Panc1 (cell line): ENCODE measurements around the gene CHRM2.

Source experiments
- POLR2AphosphoS5 ChIP-seq: IDR thresholded peaks from 2 replicates; pipeline ENCODE4 v1.6.1; 2012; ENCODE audit warnings: mild to moderate bottlenecking, low read depth, low read length, moderate library complexity
- SIN3A ChIP-seq: IDR thresholded peaks from 2 replicates; pipeline ENCODE4 v1.6.1; 2012; ENCODE audit warnings: low read depth, mild to moderate bottlenecking, low read length, moderate library complexity, borderline replicate concordance; ENCODE audit not compliant: insufficient read depth
- TCF7L2 ChIP-seq: IDR thresholded peaks from 2 replicates; pipeline ENCODE4 v1.6.1; 2011; ENCODE audit warnings: mild to moderate bottlenecking, low read depth, low read length, inconsistent platforms
- TF ChIP-seq, protein P1 (sequence below): fragments of 450-650 bp; IDR thresholded peaks from 2 replicates; pipeline ENCODE4 v1.5.1; 2017; ENCODE audit warnings: mild to moderate bottlenecking
- TF ChIP-seq, protein P2 (sequence below), 2 experiments: IDR thresholded peaks; 2 replicates each; pipeline ENCODE4 v1.6.1; 2011 to 2012; ENCODE audit warnings: low read depth in 2 of 2, control low read depth in 1 of 2, low read length in 1 of 2, mild to moderate bottlenecking in 1 of 2, moderate library complexity in 1 of 2; ENCODE audit not compliant: insufficient read depth in 1 of 2

DNA sequence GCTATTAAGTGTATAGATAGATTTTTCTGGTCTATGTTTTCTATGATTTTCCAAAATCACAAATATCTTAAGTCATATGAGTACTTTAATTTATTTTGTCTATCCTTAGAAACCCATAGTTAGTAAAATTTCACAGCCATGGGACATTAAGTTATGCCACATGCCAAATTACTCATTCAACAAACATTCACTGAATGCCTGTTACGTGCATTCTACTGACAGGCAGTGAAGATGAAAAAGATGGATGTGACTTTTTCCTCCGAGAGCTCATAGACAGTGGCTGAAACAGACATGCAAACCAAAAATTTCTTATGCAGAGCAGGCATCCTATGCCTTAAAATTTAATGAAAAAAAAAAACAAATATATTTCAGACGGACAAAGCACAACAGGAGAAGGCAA, 84.9 kb downstream of the CHRM2 start:
- TF ChIP-seq, protein P1, sequence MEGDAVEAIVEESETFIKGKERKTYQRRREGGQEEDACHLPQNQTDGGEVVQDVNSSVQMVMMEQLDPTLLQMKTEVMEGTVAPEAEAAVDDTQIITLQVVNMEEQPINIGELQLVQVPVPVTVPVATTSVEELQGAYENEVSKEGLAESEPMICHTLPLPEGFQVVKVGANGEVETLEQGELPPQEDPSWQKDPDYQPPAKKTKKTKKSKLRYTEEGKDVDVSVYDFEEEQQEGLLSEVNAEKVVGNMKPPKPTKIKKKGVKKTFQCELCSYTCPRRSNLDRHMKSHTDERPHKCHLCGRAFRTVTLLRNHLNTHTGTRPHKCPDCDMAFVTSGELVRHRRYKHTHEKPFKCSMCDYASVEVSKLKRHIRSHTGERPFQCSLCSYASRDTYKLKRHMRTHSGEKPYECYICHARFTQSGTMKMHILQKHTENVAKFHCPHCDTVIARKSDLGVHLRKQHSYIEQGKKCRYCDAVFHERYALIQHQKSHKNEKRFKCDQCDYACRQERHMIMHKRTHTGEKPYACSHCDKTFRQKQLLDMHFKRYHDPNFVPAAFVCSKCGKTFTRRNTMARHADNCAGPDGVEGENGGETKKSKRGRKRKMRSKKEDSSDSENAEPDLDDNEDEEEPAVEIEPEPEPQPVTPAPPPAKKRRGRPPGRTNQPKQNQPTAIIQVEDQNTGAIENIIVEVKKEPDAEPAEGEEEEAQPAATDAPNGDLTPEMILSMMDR: no peak
- no peak for TF ChIP-seq TCF7L2
- no peak for TF ChIP-seq POLR2AphosphoS5
- TF ChIP-seq SIN3A: no peak
- TF ChIP-seq, protein P2, sequence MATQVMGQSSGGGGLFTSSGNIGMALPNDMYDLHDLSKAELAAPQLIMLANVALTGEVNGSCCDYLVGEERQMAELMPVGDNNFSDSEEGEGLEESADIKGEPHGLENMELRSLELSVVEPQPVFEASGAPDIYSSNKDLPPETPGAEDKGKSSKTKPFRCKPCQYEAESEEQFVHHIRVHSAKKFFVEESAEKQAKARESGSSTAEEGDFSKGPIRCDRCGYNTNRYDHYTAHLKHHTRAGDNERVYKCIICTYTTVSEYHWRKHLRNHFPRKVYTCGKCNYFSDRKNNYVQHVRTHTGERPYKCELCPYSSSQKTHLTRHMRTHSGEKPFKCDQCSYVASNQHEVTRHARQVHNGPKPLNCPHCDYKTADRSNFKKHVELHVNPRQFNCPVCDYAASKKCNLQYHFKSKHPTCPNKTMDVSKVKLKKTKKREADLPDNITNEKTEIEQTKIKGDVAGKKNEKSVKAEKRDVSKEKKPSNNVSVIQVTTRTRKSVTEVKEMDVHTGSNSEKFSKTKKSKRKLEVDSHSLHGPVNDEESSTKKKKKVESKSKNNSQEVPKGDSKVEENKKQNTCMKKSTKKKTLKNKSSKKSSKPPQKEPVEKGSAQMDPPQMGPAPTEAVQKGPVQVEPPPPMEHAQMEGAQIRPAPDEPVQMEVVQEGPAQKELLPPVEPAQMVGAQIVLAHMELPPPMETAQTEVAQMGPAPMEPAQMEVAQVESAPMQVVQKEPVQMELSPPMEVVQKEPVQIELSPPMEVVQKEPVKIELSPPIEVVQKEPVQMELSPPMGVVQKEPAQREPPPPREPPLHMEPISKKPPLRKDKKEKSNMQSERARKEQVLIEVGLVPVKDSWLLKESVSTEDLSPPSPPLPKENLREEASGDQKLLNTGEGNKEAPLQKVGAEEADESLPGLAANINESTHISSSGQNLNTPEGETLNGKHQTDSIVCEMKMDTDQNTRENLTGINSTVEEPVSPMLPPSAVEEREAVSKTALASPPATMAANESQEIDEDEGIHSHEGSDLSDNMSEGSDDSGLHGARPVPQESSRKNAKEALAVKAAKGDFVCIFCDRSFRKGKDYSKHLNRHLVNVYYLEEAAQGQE (IDR thresholded peaks at IDR 0.05; ENCODE audit: insufficient read depth in 1 of 2, low read depth in 2 of 2, low read length in 1 of 2): no peak
